HL-60/S4 treated with retinoic acid at 250 ng/mL for 4 days and 3 days (cell line): ENCODE data around the gene EPHB3.

ENCODE experiments used
- in situ Hi-C: fragments of 300-500 bp; cut with MboI; formaldehyde crosslinking; loops from 2 replicates; pipeline ENCODE4 v1.7.0; 2022; ENCODE audit warnings: low sequenced_read_pairs

EPHB3 gene

DNA sequence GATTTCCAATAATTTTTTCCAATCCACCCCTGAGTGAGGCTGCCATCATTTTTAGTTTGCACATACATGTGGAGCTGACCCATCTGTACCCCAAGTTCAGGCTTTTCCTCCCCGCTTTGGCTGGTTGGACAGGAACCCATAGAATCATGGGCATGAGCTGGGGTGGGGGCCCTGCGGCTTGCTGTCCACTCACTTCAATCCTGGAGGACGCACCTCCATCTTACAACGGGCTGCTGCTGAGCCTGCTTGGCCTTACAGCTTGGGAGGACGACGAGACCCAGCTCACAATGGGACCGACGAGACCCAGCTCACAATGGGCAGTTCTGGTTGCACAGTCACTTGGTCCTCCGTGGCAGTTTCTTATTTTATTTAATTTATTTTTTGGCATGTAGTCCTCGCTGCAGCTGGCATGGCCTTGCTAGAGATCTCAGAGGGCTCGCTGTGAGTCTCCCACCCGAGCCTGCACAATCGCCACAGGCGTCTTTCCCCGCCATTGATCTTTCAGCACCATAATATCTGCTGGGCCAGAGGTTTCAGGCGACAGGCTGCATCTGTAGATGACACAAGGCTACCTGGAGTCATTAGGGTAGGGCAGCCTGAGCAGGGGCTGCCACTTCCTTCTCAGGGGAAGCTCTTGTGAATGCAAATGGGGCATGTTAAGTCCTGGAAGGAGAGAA lies 19.6 kb upstream of the EPHB3 start:
- in situ Hi-C loops, result loop anchor here (25.0 kb wide), 1 partner anchor 180 kb away; the partner anchor contains the start of genes CLCN2 and POLR2H

DNA sequence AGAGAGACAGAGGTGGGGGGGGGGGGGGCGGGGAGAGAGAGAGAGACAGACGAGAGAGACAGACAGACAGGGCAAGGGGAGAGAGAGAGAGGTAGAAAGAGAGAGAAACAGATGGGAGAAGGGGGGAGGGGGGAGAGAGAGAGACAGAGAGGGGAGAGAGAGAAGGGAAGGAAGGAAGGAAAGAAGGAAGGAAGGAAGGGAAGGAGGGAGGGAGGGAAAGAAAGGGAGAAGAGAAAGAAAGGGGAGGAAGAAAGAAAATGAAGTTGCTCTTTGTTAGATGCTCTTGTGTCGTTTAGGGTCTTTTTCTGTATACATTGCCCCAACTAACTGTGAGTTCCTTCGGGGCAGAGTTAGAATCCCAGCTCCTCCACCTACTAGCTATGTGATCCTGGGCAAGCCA lies 19.0 kb upstream of the EPHB3 start:
- in situ Hi-C loops, result loop anchor here (25.0 kb wide), 1 partner anchor 180 kb away; the partner anchor contains the start of genes CLCN2 and POLR2H

DNA sequence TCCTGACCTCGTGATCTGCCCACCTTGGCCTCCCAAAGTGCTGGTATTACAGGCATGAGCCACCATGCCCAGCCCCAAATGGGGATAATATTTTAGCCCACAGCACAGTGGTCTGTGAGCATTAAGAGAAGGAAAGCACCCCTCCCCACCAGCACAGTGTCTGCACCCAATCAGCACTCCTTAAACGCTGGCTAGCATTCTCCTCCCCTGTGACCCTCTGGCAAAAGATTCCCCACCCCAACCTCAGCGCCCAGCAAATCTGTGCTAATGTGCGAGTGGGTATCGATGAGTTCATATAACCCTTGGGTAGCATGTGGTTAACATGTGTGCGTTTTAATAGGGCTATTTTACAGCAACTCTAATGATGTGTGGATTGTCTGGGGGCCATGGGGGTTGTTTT lies 18.3 kb upstream of the EPHB3 start:
- in situ Hi-C loops, result loop anchor here (25.0 kb wide), 1 partner anchor 181 kb away; the partner anchor contains the start of genes CLCN2 and POLR2H

DNA sequence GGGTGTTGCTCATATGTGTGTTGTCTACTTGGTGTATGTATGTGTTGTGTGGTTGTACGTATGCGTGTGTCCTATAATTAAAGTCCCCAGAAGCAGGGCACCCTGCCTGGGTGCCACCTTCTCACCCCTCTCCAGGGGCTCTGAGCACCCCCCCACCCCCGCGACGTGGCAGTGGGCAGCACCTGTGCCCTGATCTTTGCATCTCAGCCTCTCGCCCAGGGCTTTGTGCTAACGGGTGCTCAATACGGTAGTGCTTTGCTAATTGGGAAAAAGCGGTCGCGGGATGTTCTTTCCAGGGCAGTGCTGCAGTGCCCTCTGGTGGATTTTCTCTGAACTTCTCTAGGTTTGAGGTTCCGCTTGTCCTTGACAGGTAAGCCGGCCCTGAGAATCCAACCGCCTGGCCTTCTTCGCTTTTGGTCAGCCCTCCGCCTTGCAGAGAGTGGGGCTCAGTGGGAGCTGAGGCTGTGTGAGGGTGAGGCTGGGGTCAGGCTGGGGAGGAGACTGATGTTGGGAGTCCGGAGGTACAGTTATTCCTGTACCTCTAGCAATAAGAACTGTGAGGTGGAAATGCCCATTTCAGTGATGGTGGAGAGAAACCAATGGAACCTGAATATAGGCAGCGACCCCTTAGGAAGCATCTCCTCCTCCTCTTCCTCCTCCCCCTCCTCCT lies 17.6 kb upstream of the EPHB3 start:
- in situ Hi-C loops, result loop anchor here (25.0 kb wide), 1 partner anchor 182 kb away; the partner anchor contains the start of genes CLCN2 and POLR2H

DNA sequence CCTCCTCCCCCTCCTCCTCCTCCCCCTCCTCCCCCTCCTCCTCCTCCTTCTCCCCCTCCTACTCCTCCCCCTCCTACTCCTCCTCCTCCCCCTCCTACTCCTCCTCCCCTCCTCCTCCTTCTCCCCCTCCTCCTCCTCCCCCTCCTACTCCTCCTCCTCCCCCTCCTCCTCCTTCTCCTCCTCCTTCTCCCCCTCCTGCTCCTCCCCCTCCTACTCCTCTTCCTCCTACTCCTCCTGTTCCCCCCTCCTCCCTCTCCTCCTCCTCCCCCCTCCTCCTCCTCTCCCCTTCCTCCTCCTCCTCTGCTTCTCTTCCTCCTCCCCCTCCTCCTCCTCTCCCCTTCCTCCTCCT lies 17.1 kb upstream of the EPHB3 start:
- in situ Hi-C loops, result loop anchor here (25.0 kb wide), 1 partner anchor 182 kb away; the partner anchor contains the start of genes CLCN2 and POLR2H

DNA sequence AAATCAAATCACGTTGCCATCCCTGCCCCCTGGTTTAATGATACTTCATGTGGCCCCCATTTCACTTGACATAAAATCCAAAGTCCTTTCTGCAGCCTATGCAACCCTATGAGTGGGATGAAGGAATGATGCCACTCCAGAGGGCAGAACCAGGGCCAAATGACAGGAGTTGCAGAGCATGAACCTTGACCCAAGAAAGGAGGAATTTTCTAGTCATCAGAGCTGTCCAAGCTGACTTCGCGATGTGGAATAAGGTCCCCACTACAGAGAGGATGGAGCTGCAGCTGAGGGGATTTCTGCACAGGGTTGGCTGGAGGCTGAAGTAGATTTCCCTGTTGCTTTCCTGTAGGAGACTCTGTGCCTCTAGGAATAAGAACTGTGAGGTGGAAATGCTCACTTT lies 15.8 kb upstream of the EPHB3 start:
- in situ Hi-C loops, result loop anchor here (25.0 kb wide), 1 partner anchor 183 kb away; the partner anchor contains the start of genes CLCN2 and POLR2H

DNA sequence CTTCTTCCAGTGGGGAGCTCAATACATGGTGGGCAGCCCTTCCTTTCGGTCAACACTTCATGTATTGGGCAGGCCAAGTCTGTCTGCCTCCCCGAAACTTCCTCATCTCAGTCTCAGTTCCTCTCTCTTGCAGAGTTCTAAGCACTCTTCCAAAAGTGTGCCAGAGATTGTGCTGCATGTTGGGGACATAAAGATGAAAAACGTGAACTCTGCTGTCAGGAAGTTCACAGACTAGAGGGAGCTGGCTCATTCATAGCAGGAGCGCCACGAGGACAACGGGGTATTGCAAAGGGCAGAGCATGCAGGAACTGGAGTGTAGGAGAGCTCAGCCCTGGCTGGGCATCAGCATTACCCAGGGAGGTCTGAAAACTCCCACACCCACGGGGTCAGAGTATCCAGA lies 15.3 kb upstream of the EPHB3 start:
- in situ Hi-C loops, result loop anchor here (25.0 kb wide), 1 partner anchor 184 kb away; the partner anchor contains the start of genes CLCN2 and POLR2H

DNA sequence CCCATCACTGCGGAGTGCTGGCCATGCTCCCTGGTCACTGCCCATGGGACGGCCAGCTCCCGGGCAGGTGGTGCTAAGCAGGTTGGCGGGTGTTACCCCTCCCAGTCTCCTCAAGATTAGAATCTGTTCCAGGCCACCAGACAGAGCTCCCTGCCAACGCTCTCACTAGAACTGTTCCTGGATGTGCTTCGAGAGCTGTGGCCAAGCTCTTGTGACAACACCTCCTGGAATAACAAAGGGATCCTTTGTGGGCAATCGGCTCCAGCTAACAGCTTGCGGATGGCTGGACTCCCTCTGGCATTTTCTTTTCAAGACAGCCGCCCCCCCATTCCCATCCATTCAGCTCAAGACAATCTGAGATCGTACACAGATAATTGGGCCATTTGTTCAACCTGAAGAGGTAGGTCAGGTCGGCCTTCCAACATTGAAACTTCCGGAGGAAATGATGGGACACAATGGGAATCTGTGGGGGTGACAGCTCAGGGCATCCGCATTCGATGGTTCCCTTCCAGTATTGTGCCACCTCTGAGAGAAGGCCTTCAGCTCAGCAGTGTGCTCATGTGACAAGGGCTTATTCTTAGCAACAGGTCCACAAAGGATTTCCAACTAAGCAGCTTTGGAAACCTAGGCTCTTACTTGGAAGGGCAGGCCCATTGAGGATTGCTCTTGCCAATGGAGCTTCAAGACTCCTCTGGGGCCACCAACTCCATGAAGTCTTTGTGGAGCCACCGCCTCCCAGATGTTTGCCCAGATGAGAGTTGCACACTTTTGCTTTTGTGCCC lies 11.6 kb upstream of the EPHB3 start:
- in situ Hi-C loops, result loop anchor here (25.0 kb wide), 1 partner anchor 188 kb away; the partner anchor contains the start of genes CLCN2 and POLR2H

DNA sequence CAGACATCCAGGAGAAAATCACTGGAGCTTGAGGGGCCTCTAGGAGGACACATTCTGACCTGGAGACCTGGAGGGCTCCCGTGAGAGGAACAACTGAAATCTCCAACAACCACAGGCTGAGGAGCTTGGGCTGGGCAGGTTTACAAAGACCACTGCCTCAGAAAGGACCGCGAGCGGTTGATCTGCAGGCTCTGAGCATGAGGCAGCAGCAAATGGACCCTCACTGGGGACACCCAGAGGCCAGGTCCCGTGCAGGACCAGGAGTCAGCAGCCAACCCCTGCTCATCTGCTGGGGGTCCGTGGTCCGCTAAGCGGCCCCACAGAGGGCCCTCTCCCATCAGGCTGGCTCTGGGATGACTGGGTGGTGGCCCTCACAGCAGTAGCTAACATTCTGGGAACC lies 10.5 kb upstream of the EPHB3 start:
- in situ Hi-C loops, result no loop called here

DNA sequence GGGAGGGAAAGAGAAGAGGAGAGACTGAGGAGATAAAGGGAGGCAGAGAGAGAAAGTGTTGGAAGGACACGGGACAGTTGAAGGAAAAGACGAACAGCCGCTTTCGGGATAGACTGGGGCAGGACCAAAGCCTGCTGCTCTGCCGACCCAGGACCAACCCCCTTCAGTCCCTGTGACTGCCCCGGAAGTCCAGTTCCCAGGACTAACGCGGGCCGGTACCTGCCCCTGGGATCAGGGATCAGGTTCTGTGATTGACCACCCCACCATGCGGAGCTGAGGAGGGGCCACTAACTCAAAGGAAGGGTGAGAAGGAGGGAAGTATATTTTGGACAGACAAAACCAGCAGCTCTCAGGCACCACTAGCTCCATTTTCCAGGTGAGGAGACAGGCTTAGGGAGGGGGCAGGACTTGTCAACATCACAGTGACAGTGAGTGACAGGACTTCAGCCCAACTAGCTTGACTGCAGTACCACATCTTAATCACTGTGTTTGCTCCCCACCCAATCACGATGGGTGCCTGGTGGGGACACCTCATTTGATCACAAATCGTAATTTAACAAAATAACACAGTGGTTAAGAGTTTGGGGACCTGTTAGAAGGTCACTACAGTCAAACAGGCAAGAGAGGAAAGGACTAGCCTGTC lies 9.8 kb upstream of the EPHB3 start:
- in situ Hi-C loops, result no loop called here

DNA sequence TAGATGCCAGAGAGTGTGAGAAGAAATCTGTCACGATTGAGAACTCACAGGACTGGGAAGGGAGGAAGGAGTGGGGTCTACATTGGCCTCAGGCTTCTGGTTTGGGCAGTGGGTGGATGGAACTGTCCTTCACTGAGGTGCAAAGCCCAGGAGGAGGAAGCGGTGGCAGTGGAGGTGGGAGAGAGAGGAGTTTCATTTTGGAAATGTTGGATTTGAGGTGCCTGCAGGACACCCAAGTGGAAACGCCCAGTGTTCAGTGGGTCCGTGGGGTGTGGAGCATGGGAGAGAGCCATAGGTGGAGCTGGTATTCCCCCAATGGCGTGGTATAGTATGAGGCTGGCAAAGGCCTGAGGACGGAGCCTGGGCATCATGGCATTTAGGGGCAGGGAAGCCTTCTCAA lies 9.3 kb upstream of the EPHB3 start:
- in situ Hi-C loops, result no loop called here

DNA sequence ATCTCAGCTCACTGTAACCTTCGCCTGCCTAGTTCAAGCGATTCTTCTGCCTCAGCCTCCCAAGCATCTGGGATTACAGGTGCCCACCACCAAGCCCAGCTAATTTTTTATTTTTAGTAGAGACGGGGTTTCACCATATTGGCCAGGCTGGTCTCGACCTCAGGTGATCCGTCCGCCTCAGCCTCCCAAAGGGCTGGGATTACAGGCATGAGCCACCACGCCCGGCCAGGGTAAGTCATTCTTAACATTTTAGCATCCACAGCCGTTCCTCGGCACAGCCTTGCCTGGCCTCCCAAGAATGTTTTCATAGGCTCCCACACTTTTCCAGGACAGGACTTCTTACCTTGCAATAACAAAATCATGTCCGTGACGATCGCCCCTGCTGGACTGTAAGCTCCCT lies 8.7 kb upstream of the EPHB3 start:
- in situ Hi-C loops, result no loop called here

DNA sequence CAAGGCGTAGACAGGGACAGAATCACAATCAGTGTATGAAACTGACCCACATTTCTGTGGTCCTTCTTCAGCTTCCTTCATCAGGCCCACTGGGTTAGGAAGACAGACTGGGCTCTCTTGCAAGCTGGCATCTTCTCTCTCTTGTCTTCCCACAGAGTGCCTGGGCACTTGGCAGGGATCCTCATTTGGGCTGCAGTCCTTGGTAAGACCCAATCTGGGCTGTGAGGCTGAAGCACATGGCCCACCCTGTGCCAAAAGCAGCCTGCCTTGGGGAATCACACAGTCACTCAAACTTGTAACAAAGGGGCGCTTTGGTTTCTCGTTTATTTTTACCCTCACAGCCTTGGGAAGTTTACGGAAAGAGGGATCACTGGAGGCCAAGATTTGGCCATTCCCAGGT lies 8.2 kb upstream of the EPHB3 start:
- in situ Hi-C loops, result no loop called here

DNA sequence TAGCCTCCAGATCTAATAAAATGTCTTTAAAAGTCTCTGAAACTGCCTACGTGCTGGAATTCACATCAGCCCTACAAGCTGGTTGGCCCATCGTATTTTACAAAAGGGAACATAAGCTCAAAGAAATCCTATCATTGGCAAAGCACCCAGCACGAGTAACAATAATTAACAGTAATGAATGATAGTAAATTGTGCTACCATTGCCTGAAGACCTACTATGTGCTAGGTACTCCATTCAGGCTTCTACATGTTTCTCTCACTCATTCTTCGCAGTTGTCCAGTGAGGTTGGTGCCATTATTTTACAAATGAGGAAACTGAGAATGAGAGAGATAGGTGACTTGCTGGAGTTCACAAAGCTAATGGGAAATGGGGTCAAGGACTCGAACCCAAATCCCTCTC lies 7.1 kb upstream of the EPHB3 start:
- in situ Hi-C loops, result no loop called here

DNA sequence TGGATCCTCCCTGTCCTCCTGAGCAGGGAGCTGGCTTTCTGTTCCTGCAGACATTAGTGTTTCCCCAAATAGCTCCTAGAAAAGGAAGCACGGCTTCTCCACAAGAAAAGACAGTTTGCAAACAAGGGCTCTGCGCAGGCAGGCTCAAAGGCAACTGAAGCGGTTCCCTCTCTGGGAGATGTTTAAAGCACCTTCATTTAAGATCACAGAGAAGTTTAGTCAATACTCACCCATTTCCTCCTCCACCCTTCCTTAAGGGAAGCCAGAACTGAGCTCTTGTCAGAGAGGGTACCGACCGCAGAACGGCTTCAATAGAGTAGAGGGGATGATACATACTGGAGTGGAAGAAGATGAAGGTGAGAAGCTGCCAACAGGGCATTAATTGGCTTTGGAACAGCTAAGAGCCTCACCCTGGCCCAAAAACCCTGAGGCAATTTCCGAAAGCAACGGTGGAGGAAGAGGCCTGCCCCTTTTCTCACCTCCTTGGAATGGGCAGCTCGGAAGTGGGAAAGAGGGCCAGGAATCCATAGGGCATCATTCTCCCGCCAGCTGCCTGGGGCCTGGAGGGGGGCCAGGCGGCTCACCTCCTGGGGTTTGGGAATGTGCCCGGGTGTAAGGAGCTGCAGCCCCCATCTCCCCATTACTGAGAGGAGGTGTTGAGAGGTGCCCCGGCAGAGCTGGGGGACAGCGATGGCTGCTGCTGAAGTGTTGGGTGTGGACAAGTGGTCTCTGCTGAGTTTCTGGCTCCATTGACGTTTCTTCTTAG lies 4.8 kb upstream of the EPHB3 start:
- in situ Hi-C loops, result no loop called here

DNA sequence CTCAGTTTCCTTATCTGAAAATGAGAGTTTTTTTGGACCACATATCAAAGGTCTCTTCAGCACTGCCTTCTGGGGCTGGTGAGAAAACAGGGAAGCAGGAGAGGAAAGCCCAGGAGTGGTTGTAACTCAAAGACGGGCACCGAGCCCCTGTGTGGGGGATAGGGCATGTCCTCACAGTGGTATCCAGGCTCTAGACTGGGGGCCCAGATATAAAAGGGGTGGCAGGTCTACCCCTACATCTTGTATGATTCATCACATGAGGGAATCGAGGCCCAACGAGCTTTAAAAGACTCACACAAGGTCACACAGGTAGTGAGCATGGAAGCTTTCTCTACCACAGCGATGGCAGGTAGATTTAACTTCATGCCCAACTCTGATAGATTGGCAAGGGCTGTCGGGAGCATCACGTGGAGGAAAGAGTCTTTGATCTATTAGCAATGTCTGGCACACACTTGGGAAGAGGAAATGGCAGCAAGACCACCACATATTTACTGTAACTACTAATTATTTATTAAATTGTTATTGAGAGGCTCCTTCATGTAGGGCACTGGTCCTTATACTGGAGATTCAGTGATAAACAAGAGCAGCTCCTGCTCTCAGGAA lies 4.1 kb upstream of the EPHB3 start:
- in situ Hi-C loops, result no loop called here

DNA sequence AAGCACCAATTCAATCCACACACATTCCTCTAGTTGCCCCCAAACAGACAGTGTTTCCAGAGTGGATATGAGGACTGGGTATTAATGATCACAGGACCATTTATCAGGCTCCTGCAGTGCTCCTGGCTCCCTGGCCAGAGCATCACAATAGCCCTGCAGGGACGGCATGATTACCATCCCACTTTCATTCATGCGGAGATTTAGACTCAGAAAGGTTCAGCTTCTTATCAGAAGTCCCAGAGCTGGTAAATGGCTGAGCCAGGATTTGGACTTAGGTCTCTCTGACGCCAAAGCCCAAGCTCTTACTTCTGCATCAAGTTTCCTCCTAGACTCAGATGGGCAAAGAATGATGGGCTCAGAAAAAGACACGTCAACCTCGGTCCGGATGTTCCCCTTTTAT lies 2.9 kb upstream of the EPHB3 start:
- in situ Hi-C loops, result no loop called here

DNA sequence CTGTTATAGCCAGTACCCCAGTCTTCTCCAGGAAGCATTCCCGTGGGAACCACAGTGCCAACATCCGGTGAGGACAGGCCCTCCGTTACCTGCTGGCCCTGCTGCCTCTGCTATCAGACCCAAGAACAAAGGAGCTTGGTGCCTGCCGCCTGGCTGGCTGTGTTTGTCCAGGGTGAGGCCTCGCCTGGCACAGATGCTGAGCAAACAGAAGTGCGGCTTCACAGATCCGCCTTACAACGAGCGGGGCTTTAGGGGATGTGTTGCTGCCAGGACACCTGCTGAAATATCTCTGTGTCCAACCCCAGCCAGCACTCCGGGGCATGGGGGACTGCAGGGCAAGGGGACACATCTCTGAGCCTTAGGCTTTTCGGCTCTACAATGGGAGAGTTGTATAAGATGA lies 2.2 kb upstream of the EPHB3 start:
- in situ Hi-C loops, result no loop called here

DNA sequence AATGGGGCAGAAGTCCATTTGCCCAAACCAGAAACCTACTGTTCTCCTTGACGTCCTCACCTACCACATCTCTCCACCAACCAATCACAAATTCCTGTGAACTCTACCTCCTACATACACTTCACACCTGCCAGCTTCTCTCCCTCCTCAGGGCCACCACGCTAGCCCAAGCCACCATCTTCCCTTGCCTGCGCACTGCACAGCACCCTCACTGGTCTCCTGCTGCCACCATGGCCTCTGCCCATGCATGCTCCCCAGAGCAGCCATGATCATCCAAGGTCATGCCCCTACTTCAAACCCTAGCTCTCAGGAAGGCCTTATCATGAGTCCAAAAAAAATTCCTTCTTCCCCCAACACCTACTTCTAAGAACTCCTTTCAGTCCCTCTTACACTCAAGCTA lies 1.1 kb upstream of the EPHB3 start:
- in situ Hi-C loops, result no loop called here
